Stimulated activated CD8-positive, alpha-beta memory T cell treated with anti-CD3 and anti-CD28 coated beads, Interleukin-2, amount 100 ng/mL, for 1 hour (primary cell): ENCODE results near the gene VPS41.
A peak's percentile ranks its signal among the peaks of the same experiment; 100 is the strongest.
"Not testable (repeated sequence)": the region's sequence is repeated elsewhere in the genome, so short reads cannot be mapped to it uniquely, and the experiment has no call there.

Source experiments
- DNase-seq, 2 donors: peaks; one replicate each; pipeline ENCODE4 v3.0.0-alpha.2; 2020; ENCODE audit warnings: low read depth in 2 of 2

VPS41 gene

GRCh38 chr7:38908759-38909335 is at the start of gene VPS41:
Gene VPS41, minus strand, starts transcription at chr7:38909191. Its CDS starts 17 bp downstream, at chr7:38909174.
- DNase-seq = peak; percentile 54 to 57

- no peak for DNase-seq
Observed at GRCh38 chr7:38955892-38956291, 46.9 kb upstream of the VPS41 start.

- no peak for DNase-seq
Observed at GRCh38 chr7:38953971-38954370, 45.0 kb upstream of the VPS41 start.

- DNase-seq = no peak
Observed at GRCh38 chr7:38953227-38953626, 44.2 kb upstream of the VPS41 start.

- DNase-seq = no peak
Observed at GRCh38 chr7:38951213-38951612, 42.2 kb upstream of the VPS41 start.

GRCh38 chr7:38950309-38950708 is 41.3 kb upstream of the VPS41 start:
- no peak for DNase-seq

GRCh38 chr7:38947541-38947940 is 38.5 kb upstream of the VPS41 start:
- DNase-seq = not testable (repeated sequence)

- no peak for DNase-seq
Observed at GRCh38 chr7:38942431-38943051, 33.5 kb upstream of the VPS41 start.

- DNase-seq = no peak
Observed at GRCh38 chr7:38940774-38941173, 31.8 kb upstream of the VPS41 start.

- no peak for DNase-seq
Observed at GRCh38 chr7:38938589-38938988, 29.6 kb upstream of the VPS41 start.

GRCh38 chr7:38938001-38938485 is 29.1 kb upstream of the VPS41 start:
- no peak for DNase-seq

GRCh38 chr7:38936641-38937040 is 27.6 kb upstream of the VPS41 start:
- DNase-seq = no peak

- DNase-seq = no peak
Observed at GRCh38 chr7:38934536-38934935, 25.5 kb upstream of the VPS41 start.

GRCh38 chr7:38934051-38934450 is 25.1 kb upstream of the VPS41 start:
- no peak for DNase-seq

- DNase-seq = peak in 1 of 2 donors; percentile 19
Observed at GRCh38 chr7:38932509-38933168, 23.6 kb upstream of the VPS41 start.

- no peak for DNase-seq
Observed at GRCh38 chr7:38929460-38930171, 20.6 kb upstream of the VPS41 start.

- DNase-seq = no peak
Observed at GRCh38 chr7:38928506-38928905, 19.5 kb upstream of the VPS41 start.

- DNase-seq = no peak
Observed at GRCh38 chr7:38927751-38928150, 18.8 kb upstream of the VPS41 start.

- no peak for DNase-seq
Observed at GRCh38 chr7:38920731-38921130, 11.7 kb upstream of the VPS41 start.

GRCh38 chr7:38916396-38916795 is 7.4 kb upstream of the VPS41 start:
- no peak for DNase-seq

GRCh38 chr7:38909870-38910269 is 879 bp upstream of the VPS41 start:
- DNase-seq = no peak

GRCh38 chr7:38907766-38908165 is 1.2 kb downstream of the VPS41 start:
- no peak for DNase-seq
